HL-60/S4 treated with retinoic acid at 250 ng/mL for 4 days and 3 days (cell line): ENCODE measurements around the gene MACROH2A1.

Experiments used
- in situ Hi-C: fragments of 300-500 bp; cut with MboI; formaldehyde crosslinking; loops from 2 replicates; pipeline ENCODE4 v1.7.0; 2022; ENCODE audit warnings: low sequenced_read_pairs

Gene MACROH2A1

GRCh38 chr5:135436951-135437418 lies 38.0 kb upstream of the MACROH2A1 start:
- in situ Hi-C loops, result no loop called here

GRCh38 chr5:135435467-135436330 lies 36.7 kb upstream of the MACROH2A1 start:
- in situ Hi-C loops, result no loop called here

GRCh38 chr5:135434591-135435466 lies 35.8 kb upstream of the MACROH2A1 start:
- in situ Hi-C loops, result no loop called here

GRCh38 chr5:135433681-135434426 lies 34.8 kb upstream of the MACROH2A1 start:
- in situ Hi-C loops, result no loop called here

- in situ Hi-C loops, result no loop called here
These were observed 33.1 kb upstream of the MACROH2A1 start for GRCh38 chr5:135432113-135432512.

DNA sequence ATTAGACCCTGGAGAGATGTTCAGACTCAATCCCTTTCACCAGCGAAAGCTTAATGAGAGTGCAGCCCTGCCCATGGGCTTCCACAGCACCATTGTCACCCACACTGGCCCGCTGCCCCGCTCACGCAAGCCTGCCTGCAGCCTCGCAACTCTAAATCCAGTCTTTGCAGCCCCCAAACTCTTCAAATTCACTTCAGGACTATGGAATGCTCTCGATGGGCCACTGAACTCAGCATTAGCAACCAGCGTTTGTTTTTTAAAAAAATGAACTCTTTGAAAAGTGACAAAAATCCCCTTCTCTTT lies 31.1 kb upstream of the MACROH2A1 start:
- in situ Hi-C loops, result no loop called here

- in situ Hi-C loops, result no loop called here
These were observed 30.5 kb upstream of the MACROH2A1 start for GRCh38 chr5:135429301-135430134.

DNA sequence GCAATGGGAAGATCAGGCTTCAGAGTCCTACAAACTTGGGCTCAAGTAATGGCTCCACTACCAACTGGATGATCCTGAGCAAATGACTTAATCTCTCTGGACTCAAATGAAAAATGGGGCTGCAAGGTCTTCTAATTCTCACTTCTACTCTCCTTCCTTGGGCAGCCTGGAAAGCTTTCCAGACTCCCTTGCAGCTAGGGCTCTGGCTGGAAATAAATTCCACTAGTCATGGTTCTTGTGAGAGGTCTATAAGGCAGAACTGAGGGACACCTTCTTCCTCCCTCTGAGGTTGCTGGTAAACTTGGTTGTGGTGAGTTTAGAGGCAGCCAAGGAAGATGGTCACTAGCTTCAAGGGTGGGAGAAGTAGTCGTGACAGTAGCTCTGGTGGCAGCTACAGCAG lies 29.6 kb upstream of the MACROH2A1 start:
- in situ Hi-C loops, result no loop called here

GRCh38 chr5:135426102-135427082 lies 27.4 kb upstream of the MACROH2A1 start:
- in situ Hi-C loops, result no loop called here

DNA sequence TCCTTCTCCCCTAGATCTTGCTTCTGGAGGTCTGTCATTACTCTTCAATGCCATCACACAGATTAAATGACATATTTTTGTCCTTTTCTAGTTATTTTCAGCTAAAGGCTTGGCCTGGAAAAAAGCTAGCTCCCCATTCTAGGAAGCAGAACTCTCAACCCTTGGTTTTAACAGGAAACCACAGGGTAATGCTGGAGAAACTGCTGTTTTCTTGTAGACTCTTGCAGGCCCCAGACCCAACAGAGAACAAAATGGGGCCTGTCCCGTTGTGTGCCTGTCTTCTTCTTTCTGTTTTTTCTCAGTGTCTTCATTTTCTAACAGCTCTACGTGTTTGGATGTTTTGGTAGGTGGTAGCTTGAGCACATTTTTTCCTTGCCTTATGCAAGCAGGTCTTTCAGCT lies 26.6 kb upstream of the MACROH2A1 start:
- in situ Hi-C loops, result no loop called here

DNA sequence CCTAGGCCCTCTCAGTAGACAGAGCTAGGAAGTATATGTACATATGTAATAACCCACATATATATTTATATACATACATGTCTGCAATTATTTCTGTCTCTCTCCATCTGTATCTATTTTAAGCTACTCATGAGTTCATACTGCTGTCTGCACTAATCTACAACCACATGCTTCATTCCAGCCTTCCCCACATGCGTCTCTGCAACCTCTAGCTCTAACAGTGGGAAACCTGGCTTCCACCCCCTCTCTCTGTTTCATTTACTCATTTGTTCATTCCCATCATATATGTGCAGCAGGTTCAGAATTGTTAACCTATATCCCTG lies 24.8 kb upstream of the MACROH2A1 start:
- in situ Hi-C loops, result no loop called here

- in situ Hi-C loops, result no loop called here
These were observed 24.3 kb upstream of the MACROH2A1 start for GRCh38 chr5:135423146-135423845.

DNA sequence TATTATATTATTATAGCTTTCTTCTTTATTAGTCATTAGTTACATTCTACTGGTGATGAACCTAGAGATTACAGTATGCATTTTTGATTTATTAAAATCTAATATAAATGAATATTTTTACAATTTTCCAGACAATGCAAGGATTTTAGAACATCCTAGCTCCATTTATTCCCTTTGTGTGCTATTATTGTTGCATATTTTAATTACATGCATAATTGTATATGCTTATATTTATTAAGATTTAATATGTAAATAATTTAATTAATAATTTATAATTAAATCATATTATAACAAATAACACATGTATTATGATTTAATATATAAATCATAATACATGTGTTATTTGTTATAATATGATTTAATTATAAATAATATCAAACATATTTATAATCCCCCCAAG lies 23.4 kb upstream of the MACROH2A1 start:
- in situ Hi-C loops, result no loop called here

- in situ Hi-C loops, result no loop called here
These were observed 18.1 kb upstream of the MACROH2A1 start for GRCh38 chr5:135417083-135417482.

- in situ Hi-C loops, result no loop called here
These were observed 6.1 kb upstream of the MACROH2A1 start for GRCh38 chr5:135405082-135405481.

DNA sequence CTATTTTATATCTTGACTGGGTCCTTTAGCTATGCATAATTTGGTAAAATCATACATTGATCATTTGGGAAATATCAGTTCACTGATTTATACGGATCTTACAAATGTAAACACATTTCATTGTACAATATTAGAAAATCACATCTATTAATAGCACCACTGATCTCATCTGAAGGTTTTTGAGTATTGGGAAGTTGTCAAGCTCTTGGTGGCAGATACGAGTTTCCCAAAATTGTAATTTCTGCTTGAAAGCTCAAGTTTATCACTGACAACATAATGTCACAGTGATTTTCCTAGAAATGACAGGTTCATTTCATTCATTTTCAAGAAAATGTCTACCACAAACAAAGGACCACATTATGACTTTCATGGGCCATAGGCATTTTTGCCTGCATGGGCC lies 3.0 kb upstream of the MACROH2A1 start:
- in situ Hi-C loops, result no loop called here

DNA sequence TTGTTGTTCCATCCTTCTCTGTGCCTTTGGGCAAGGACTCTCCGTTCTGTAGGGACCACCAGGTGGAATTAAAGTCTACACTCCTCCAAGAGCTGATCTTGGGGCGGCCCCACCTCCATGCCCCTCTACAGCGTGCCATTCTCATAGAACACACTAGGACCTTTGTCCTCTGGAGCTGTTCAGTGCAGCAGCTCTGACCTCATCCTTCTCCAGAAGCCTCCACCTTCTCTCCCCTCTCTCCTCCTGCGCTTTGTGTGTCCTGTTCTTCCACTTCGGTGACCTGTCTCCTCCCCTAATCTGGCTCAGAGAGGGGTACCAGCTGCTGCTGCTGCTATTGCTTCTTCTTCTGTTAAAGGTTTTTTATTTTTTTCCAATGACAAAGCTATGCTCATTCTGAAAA lies 1.8 kb upstream of the MACROH2A1 start:
- in situ Hi-C loops, result no loop called here

GRCh38 chr5:135399794-135400542 lies 937 bp upstream of the MACROH2A1 start:
- in situ Hi-C loops, result no loop called here
